ENCODE data around the gene MBNL2. TPM values are rescaled to one million over a fixed set of nuclear protein-coding genes. Genes with fewer than 3 reads are reported as not detected.

The MBNL2 gene
- total RNA-seq, 1 experiment from 2014 or later: 0.17 TPM

DNA sequence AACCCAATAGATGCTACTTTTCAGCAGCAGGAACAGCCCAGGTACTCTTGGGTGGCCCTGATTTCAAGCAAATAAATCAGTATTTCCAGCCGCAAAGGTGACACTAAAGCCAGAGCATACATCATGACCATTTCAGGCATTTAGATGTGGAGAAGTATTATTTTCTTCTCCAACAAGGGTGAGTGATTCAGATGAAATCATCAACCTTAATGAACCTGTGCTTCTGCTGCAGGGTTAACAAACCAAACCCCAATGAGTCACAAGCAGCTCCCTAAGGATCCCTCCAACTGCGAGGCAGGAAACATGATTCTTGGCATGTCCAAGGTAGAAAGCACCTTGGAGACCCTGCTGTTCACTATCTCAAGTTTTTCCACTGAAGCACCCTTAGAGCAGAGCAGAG lies 32.7 kb downstream of the MBNL2 start:
- Histone ChIP-seq H2BK12ac (ENCODE audit: insufficient read length, low read depth, low read length) (no peak overlapping the region), H3K23me2 (ENCODE audit: insufficient read length, low read depth, low read length, poor library complexity, severe bottlenecking) (no peaks in the 10 kb centered on the region), H3K4me2 (ENCODE audit: insufficient read depth, insufficient read length, low read length) (no peak overlapping the region), H4K91ac (ENCODE audit: insufficient read length, low read depth, low read length) (no peak overlapping the region), H3K23ac (ENCODE audit: insufficient read length, low read depth, low read length) (no peak overlapping the region), H3K27me3 (ENCODE audit: insufficient read depth, low read length) (no peaks in the 10 kb centered on the region), H2BK120ac (ENCODE audit: low read depth, low read length, poor library complexity, severe bottlenecking) (no peak overlapping the region), H3K9me3 (ENCODE audit: control insufficient read depth, low read depth, low read length) (no peaks in the 10 kb centered on the region), H3K79me2 (ENCODE audit: insufficient read depth, low read length) (no peaks in the 10 kb centered on the region), H3K4ac (ENCODE audit: low read depth, low read length) (no peak overlapping the region), H3K79me1 (ENCODE audit: insufficient read depth, low read depth, low read length, poor library complexity, severe bottlenecking) (no peaks in the 10 kb centered on the region), H3K4me1 (ENCODE audit: insufficient read depth, low read length) (peaks cover 15% of the 10 kb centered on the region), H2BK5ac (ENCODE audit: insufficient read length, low read length) (no peak overlapping the region), H4K8ac (replicated peaks; ENCODE audit: insufficient read length, low read depth, low read length) (no peak overlapping the region), H4K5ac (ENCODE audit: insufficient read length, low read depth, low read length) (no peak overlapping the region), H4K20me1 (ENCODE audit: control insufficient read depth, insufficient read depth, insufficient read length) (no peaks in the 10 kb centered on the region), H3K18ac (ENCODE audit: insufficient read length, low read depth, low read length) (no peak overlapping the region), H2BK15ac (ENCODE audit: low read depth, low read length) (no peak overlapping the region), H3K14ac (ENCODE audit: insufficient read depth, low read length) (no peak overlapping the region), H3K27ac (ENCODE audit: insufficient read length, low read depth, low read length) (no peak overlapping the region), H2AFZ (ENCODE audit: low read length) (no peak overlapping the region), H3K56ac (ENCODE audit: insufficient read length, low read depth, low read length) (no peak overlapping the region), H2AK5ac (ENCODE audit: insufficient read length, low read length) (no peak overlapping the region), H3T11ph (ENCODE audit: low read length) (no peak overlapping the region), H2BK20ac (ENCODE audit: low read depth, low read length, poor library complexity, severe bottlenecking) (no peak overlapping the region), H3K9ac (ENCODE audit: extremely low read depth, insufficient read length, low read length) (no peak overlapping the region)
- H3K4me3 Mint-ChIP-seq: no peak overlapping the region
- H3K4me1 Mint-ChIP-seq: peaks cover 22 to 35% of the 10 kb centered on the region in 2 experiments
- H3K27me3 Mint-ChIP-seq (ENCODE audit: low read depth): peaks cover 23% of the 10 kb centered on the region
- DNase-seq: no peak
- no peaks in the 10 kb centered on the region for H3K9me3 Mint-ChIP-seq
- no peak overlapping the region for H3K27ac Mint-ChIP-seq
- TF ChIP-seq, protein P1, sequence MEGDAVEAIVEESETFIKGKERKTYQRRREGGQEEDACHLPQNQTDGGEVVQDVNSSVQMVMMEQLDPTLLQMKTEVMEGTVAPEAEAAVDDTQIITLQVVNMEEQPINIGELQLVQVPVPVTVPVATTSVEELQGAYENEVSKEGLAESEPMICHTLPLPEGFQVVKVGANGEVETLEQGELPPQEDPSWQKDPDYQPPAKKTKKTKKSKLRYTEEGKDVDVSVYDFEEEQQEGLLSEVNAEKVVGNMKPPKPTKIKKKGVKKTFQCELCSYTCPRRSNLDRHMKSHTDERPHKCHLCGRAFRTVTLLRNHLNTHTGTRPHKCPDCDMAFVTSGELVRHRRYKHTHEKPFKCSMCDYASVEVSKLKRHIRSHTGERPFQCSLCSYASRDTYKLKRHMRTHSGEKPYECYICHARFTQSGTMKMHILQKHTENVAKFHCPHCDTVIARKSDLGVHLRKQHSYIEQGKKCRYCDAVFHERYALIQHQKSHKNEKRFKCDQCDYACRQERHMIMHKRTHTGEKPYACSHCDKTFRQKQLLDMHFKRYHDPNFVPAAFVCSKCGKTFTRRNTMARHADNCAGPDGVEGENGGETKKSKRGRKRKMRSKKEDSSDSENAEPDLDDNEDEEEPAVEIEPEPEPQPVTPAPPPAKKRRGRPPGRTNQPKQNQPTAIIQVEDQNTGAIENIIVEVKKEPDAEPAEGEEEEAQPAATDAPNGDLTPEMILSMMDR (conservative IDR thresholded peaks at IDR 0.05): no peak
- H3K36me3 Mint-ChIP-seq (ENCODE audit: insufficient read depth in 1 of 3, low read depth in 3 of 3): no peaks in the 10 kb centered on the region
- WGBS (ENCODE audit: extremely low coverage, insufficient read length, low lambda C conversion rate): no CpG with 5 or more reads among the region's 2 CpGs

Data from H9 (cell line).